Stimulated activated CD8-positive, alpha-beta memory T cell treated with anti-CD3 and anti-CD28 coated beads, Interleukin-4, amount 100 ng/mL, for 4 hours (primary cell): ENCODE measurements around the gene GIPC2.

Experiments used
- DNase-seq, 2 donors: peaks; one replicate each; pipeline ENCODE4 v3.0.0-alpha.2; 2020; ENCODE audit warnings: low read depth in 2 of 2, low spot score in 1 of 2

GIPC2 gene

DNA sequence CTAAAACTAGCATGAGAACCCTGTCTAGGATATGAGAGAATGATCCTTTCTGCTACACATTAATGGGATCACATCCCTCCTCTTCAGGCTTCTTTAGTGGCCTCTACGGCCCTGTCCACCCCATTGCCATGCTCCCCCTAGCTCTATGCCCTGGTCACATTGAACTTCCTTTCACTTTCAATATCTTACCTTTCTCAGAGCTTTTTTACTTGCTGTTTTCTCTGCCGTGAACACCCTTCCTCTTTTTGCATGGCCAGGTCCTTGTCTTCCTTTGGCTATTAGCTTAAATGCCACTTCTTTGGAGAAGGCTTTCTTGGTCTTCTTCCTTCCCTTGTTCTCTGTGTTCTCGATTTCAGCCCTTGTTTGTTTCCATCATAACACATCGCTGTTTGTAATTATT lies 97.4 kb downstream of the GIPC2 start:
- DNase-seq, result no peak

DNA sequence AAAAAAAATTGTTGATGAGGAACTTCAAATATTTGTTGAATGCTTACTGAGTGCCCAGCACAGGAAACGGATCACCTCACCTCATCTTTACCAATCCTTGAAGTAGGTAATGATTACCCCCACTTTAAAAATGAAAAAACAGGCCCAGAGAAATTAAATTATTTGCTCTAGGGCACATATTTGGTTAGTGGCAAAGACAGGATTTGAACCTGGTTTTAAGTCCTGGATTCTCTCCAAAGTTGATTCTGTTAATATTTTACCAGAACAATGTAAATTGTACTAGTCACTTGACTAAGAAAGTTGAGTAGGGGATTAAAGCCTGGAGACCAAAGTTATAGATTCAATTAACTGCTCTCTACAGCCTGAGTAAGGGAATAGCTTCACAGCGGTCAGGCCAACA lies 97.9 kb downstream of the GIPC2 start:
- no peak for DNase-seq

DNA sequence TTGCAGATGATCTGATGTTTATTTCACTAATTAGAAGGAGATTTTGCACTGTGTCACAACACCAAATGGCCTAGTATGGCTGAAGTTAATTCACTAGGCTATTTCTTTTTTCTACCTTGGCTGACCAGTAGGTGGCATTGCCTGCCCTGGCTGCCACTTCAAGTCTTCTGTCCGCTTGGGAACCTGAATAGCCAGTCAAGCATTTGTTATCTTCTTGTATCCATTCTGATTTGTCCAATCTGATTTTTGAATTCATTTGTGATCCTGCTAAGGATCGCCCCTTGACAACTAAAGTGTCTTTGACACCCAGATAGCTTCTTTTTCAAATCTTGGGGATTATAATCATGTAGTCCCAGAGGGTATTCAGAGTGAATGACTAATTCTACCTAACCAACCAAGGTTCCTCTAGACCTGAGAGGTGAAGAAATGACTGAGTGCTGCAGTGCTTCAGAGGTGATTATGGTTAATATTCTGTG lies 99.4 kb downstream of the GIPC2 start:
- no peak for DNase-seq

DNA sequence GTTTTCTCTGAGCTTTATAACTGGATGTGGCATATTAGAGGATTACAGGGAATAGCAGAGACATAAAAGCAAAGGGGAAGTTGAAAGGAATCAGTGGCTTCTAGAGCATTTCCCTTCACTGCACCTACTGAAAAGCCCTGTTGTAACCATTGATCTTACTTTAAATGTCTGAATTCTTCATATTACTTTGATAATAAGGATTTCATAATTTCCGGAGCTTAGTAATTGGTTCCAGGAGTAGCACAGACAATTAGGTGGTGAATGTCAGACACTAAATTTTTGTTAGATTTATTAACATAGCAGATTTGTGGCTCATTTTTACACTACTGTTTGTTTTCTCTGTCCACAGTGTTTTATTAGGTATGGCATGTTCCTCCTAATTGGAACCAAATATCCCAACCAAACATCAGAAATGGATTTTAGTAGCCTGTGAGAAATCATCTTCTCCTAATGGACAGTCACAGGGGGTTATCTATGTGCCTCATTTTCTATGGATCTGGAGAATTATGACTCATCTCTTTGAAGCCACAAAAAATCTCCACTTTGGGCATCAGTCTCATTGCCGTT lies 100.5 kb downstream of the GIPC2 start:
- no peak for DNase-seq

DNA sequence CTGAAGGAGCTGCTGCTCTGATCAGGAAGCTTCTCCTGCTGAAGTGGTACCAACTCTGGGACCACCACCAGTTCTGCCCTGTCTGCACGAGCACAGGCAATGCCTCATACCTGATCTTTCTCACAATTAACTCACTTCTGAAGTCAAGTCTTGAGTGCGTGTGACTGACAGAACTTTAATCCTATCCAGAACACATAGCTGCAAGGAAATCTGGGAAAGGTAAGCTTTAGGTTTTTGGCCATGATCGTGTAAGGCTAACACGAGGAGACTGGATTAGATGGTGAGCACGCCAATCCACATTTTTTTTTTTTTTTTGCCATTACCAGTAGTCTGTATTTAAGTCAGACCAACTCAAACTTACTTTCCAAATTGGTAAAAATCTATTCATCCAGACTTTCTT lies 101.3 kb downstream of the GIPC2 start:
- no peak for DNase-seq

DNA sequence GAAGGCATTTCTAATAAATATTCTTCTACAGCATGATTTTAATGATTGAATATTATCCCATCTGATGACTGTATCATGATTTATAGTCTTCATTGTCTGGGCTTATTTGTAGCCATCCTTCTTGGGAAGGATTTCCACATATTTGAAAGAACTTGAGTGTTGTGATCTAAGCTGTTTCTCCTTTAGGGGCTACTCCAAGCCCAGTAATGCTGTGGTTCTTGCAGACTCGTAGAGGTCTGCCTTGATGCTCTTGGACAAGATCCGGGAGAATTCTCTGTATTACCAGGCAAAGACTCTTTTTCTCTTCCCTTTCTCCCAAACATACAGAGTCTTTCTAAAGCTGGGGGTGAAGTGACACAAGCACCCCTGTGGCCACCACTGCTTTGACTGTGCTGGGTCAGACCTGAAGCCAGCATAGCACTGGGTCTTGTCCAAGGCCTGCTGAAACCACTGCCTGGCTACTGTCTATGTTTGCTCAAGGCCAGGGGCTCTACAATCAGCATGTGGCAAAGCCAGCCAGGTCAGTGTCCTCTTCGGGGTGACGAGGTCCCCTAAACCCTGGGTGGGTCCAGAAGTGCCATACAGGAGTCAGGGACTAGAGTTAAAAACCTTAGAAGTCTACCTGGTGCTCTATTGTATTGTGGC lies 107.4 kb downstream of the GIPC2 start:
- no peak for DNase-seq

DNA sequence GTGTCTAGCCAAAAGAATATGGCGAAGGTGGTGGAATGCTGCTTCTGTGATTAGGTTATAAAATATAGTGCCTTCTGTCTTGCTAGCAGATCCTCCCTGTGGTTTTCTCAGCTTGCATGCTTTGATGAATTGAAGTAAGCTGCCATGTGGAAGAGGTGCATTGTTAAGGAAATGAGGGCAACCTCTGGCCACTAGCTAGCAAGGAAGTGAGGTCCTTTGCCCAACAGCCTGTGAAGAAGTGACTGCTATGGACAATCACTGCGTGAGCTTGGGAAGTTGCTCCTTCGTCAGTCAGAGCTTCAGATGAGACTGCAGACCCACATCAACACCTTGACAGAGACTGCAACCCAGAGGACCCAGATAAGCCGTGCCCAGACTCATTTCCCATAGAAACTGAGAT lies 109.4 kb downstream of the GIPC2 start:
- DNase-seq, result no peak

DNA sequence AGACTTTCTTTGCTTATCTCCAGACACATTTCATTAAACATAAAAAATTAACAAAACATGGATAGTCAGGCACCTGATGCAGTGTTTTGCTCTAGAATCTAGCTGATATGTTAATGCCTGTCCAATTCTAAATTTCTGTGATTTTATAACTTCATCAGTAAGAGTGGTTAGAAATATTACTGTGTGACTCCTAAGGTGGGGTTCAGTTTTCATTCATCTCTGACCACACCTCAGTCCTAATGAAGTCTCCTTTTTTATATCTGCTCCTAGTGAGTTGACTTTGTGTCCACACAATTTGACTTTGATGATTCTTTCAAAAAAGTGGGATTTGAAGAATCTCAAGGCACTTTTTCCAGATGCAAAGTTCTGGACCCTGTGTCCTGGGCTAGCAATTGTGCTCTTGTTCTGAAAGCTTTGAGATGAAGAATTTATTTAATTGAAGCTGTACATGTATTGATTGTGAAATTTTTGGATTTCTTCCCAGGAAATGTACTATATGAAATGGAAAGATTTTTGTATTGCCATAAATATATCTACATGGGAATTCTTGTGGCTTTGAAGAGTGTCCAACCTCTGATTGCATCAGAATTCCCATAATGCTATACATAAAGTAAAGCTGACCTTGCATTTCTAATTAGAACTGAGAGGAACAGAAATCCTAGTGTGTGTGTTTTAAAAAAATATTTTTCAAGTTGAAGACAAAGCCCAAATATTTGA lies 111.2 kb downstream of the GIPC2 start:
- DNase-seq, result no peak

DNA sequence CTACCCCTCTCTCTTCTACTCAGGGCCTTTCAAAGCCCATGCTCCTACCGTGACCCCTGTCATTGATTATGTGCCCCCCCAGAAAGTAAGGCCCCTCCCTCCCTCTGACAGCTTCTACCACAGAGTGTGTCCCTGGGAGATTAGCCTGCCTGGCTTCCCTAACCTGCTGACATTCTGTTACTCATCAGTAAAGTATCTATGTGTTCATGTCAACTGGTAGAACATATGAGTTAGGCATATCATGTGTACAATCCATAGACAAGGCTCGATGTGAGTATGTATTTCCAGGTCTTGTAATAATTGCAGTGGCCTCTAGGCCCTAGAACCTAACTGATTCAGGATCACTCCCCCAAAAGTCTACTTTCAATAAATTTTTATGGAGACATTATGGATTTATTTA lies 120.0 kb downstream of the GIPC2 start:
- DNase-seq, result no peak

DNA sequence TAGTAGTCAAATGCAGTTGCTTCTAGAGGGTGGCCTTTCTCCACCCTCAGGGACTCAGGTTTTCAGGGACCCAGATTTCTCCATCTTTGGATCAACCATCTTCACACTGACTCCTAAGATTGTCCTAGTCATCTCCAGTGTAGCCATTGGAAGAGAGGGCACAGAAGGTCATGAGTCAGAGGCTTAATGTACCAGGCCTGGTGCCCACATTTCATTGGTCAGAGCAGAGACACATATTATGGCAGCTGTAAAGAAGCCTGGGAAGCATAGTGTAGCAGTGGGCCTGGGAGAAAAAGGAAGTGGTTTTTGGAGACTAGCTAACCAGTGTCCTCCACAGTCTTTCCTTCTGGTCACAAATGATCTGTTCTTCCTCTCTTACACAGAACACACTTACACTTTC lies 122.5 kb downstream of the GIPC2 start:
- no peak for DNase-seq

DNA sequence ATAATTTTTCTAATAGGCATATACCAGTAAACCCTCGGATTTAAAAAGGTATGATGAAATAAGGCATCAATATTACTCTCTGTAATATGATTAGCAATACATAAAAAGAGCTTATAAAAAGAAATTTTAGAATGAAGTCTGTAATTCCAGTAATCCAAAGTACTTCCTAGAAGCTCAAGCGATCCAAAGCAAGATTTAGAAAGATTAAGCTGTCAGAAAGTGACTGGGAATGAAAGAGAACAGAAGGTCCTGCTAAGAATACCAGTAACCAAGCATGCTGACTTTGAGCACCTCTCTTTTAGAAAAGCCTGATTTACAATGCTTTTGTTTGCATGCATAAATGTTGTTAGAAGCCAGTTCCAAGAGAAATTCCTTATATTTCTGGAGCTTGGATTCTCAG lies 125.1 kb downstream of the GIPC2 start:
- no peak for DNase-seq

DNA sequence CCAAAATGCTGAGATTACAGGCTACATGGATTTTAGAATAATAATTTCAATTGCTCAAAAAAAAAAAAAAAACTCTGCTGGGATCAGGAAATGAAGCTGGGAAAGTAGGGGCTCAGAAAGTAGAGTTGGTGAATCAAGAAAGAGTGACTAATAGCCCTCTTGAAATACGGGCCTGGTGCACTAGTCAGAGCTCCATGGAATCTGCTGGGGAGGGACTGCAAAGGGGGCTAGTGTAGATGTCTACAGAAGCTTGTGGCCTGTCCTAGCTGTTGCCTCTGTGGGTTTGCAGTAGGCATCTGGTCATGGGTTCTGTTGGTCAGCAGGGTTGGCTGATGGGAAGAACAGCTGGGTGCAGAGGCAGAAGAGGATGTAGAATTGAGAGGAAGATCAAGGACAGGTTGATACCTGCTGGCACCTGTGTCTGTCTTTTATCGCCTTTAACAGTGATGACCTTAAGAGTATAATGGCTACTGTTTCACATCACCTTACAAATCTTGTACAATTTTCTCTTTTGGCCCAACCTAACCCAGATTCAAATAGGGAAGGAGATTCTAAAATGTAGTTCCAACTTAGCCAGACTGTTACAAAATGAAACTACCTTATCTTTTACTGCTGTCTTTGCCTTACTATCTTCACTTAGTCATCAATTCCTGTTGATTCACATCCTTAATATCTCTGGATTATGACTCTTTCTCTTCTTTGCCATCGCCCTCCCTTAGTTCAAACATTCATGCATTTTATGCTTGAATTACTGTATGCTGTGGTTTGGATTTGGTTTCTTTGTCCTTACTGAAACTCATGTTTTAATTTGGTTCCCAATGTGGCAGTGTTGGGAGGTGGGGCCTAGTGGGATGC lies 126.2 kb downstream of the GIPC2 start:
- no peak for DNase-seq

DNA sequence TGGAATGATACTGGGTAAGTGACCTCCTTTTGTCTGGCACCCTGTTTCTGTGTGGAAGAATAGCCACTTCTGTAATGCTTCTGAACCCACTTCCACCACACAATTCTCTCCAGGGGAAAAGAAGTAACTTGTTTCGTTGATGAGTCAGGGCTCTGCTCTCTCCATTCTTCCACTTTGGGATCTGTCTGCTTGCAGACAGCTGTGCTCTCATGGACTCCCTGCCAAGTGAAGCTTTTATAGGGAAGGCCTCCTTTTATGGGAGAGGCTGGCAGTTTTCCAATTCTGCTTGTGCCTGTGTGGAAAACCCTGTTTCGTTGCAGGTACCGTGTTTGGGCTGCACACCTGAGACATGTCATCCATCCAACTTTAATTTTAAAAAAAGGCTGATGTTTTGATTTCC lies 130.7 kb downstream of the GIPC2 start:
- DNase-seq, result no peak

DNA sequence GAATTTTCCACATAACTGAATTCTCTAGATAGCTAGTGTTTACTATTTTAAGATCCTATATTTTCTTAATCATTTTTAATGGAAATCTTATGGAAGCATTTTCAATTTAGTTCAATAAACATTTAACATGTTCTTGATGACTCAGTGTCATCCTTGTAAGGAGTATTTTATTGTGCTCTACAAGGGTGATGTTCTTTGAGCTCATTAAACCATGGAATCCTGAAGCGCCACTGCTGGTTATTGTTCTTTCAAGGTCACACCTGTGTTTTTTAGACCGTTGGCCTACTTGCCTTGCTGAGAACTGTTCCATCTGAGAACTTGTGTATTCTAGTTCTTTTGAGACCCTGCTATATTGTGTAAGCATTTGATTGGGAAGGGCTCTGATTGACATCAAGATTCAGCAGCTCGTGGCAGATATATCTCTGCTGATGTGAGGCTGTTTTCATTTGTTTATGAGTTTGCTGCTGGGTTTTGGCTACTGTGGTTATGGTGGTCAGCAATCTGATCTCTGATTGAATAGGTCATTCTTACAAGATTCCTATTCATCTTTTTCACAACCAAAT lies 132.0 kb downstream of the GIPC2 start:
- no peak for DNase-seq

DNA sequence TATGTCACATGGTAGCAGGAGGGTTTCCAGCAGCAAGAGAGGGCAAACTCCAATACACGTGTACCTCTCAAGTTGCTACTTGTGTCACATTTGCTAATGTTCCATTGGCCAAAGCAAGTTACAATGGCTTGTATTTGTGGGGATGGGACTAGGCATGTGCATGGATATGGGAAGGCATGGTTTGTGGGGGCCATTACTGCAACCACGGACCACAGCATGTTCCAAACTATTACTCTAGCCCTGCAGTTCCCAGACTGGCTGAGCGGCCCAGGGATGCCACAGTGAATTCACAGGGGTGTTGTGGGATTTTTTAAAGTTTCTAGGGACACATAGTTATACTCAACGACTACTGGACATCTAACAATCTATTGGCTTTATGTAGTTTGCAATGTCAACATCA lies 133.1 kb downstream of the GIPC2 start:
- DNase-seq, result no peak

DNA sequence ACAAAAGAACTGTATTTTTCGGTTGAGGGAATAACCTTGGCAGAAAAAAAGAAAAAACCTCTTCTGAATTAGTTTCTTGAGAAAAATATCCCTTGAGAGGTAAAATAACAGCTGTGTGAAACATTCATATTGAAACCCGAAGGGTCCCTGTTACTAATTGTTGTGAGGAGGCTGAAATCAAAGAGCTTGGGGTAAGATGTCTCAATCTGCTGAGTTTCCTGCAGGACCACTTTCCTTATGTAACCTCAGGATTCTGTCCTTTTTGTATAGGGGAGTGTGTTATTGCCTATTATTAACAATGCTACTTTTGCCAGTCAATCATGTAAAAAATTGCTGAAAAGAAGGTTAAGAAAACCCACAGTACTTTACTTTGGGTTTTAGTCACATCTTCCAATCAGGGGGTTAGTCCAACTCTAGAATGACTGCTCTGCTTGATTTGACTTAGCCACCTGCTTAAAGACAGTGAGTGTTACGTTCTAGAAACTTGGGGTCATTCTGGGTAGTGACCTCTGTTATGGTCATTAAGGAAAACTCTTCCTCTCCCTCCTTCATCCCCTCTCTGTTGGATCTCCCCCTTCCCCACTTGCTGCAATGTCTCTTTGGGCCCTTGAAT lies 138.8 kb downstream of the GIPC2 start:
- no peak for DNase-seq
